DOHH2 (cell line): ENCODE measurements around the gene COL23A1.

ENCODE experiments used
- H3F3A ChIP-seq: fragments of 200-600 bp; sonication (generic), shearing (Covaris generic); 2 replicates; pipeline ENCODE4 v1.6.0; 2016; ENCODE audit warnings: antibody characterized with exemption, mild to moderate bottlenecking; ENCODE audit not compliant: control insufficient read depth, insufficient read depth
- H3K27ac ChIP-seq: fragments of 200-600 bp; sonication (generic); 2 replicates; pipeline ENCODE4 v1.5.1; 2014; ENCODE audit warnings: low read depth, mild to moderate bottlenecking, low read length, moderate library complexity
- H3K27me3 ChIP-seq: fragments of 200-600 bp; sonication (generic); 2 replicates; pipeline ENCODE4 v1.6.1; 2014; ENCODE audit warnings: mild to moderate bottlenecking, low read length, mixed read lengths; ENCODE audit not compliant: control insufficient read depth
- H3K36me3 ChIP-seq: fragments of 200-600 bp; sonication (generic); 2 replicates; pipeline ENCODE4 v1.6.1; 2014; ENCODE audit warnings: mild to moderate bottlenecking, low read length, moderate library complexity, mixed read lengths; ENCODE audit not compliant: control insufficient read depth
- H3K4me1 ChIP-seq: fragments of 200-600 bp; sonication (generic); 2 replicates; pipeline ENCODE4 v1.6.1; 2014; ENCODE audit warnings: mild to moderate bottlenecking, low read length, mixed read lengths; ENCODE audit not compliant: control insufficient read depth
- H3K4me2 ChIP-seq: fragments of 200-600 bp; sonication (generic); 2 replicates; pipeline ENCODE4 v1.6.0; 2014; ENCODE audit warnings: mild to moderate bottlenecking, low read length, moderate library complexity
- H3K4me3 ChIP-seq: fragments of 200-600 bp; sonication (generic); 2 replicates; pipeline ENCODE4 v1.5.1; 2014; ENCODE audit warnings: mild to moderate bottlenecking, low read length, mixed read lengths
- H3K79me2 ChIP-seq: fragments of 200-600 bp; sonication (generic); 2 replicates; pipeline ENCODE4 v1.6.1; 2014; ENCODE audit warnings: mild to moderate bottlenecking, low read length, mixed read lengths; ENCODE audit not compliant: control insufficient read depth
- H3K9me2 ChIP-seq: fragments of 200-600 bp; sonication (generic); replicated peaks from 2 replicates; pipeline ENCODE4 v1.6.1; 2014; ENCODE audit warnings: mild to moderate bottlenecking, low read length, mixed read lengths; ENCODE audit not compliant: control insufficient read depth
- H3K9me3 ChIP-seq: fragments of 200-600 bp; sonication (generic); 2 replicates; pipeline ENCODE4 v1.6.1; 2014; ENCODE audit warnings: antibody characterized with exemption, low read length, mixed read lengths; ENCODE audit not compliant: control insufficient read depth, insufficient read depth
- H4K20me1 ChIP-seq: fragments of 200-600 bp; sonication (generic); 2 replicates; pipeline ENCODE4 v1.6.0; 2014; ENCODE audit warnings: low read depth, mild to moderate bottlenecking, antibody characterized with exemption, low read length, moderate library complexity; ENCODE audit not compliant: control insufficient read depth, insufficient read depth
- CTCF ChIP-seq: fragments of 200-600 bp; sonication (generic); IDR thresholded peaks from one replicate; pipeline ENCODE4 v1.5.1; 2014; ENCODE audit warnings: antibody characterized with exemption, mild to moderate bottlenecking, low read depth, low read length; ENCODE audit not compliant: poor library complexity, severe bottlenecking
- EZH2phosphoT487 ChIP-seq: fragments of 200-600 bp; sonication (generic); IDR thresholded peaks from 2 replicates; pipeline ENCODE4 v1.6.1; 2017; ENCODE audit warnings: borderline replicate concordance, mild to moderate bottlenecking, antibody characterized with exemption, low read length, moderate library complexity, mixed read lengths

The COL23A1 gene

GRCh38 chr5:178249191-178249989 is 340.8 kb downstream of the COL23A1 start:
- Histone ChIP-seq H3K9me3 (no peaks in the 10 kb centered on the region), H3K36me3 (no peaks in the 10 kb centered on the region), H3K9me2 (no peaks in the 10 kb centered on the region), H3K4me2 (peak overlapping the region; percentile 83), H3F3A (peaks cover 21% of the 10 kb centered on the region), H3K27me3 (no peaks in the 10 kb centered on the region), H4K20me1 (no peaks in the 10 kb centered on the region), H3K79me2 (no peaks in the 10 kb centered on the region), H3K27ac (peak overlapping the region; percentile 96), H3K4me1 (peaks cover 90% of the 10 kb centered on the region), H3K4me3 (peak overlapping the region; percentile 62)
- TF ChIP-seq CTCF (no peak), EZH2phosphoT487 (no peak)

DNA sequence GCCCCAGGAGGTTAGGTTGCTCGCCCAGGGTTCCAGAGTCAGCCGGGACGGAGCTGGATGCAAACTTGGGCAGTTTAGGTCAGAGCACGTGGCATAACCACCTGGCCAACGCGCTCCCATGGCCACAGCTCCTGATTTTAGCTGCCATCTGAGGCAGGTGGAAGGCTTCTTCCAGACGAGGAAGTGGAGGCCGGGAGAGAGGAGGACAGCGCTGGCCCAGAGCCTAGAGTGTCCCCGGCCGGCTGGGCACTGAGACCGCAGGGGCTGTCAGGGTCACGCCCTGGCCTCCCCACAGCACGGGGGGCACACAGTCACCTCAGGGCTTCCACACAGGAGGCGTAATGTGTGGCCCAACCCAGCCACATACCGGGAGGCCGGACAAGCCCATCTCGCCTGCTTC is 341.4 kb downstream of the COL23A1 start:
- Histone ChIP-seq H3K4me1 (peaks cover 86% of the 10 kb centered on the region), H3K4me3 (peak overlapping the region; percentile 62), H3K79me2 (no peaks in the 10 kb centered on the region), H3K9me2 (no peaks in the 10 kb centered on the region), H4K20me1 (no peaks in the 10 kb centered on the region), H3K27ac (peak overlapping the region; percentile 96), H3K4me2 (peak overlapping the region; percentile 83), H3K27me3 (no peaks in the 10 kb centered on the region), H3K36me3 (no peaks in the 10 kb centered on the region), H3F3A (peaks cover 22% of the 10 kb centered on the region), H3K9me3 (no peaks in the 10 kb centered on the region)
- no peak for TF ChIP-seq CTCF
- TF ChIP-seq EZH2phosphoT487: no peak

DNA sequence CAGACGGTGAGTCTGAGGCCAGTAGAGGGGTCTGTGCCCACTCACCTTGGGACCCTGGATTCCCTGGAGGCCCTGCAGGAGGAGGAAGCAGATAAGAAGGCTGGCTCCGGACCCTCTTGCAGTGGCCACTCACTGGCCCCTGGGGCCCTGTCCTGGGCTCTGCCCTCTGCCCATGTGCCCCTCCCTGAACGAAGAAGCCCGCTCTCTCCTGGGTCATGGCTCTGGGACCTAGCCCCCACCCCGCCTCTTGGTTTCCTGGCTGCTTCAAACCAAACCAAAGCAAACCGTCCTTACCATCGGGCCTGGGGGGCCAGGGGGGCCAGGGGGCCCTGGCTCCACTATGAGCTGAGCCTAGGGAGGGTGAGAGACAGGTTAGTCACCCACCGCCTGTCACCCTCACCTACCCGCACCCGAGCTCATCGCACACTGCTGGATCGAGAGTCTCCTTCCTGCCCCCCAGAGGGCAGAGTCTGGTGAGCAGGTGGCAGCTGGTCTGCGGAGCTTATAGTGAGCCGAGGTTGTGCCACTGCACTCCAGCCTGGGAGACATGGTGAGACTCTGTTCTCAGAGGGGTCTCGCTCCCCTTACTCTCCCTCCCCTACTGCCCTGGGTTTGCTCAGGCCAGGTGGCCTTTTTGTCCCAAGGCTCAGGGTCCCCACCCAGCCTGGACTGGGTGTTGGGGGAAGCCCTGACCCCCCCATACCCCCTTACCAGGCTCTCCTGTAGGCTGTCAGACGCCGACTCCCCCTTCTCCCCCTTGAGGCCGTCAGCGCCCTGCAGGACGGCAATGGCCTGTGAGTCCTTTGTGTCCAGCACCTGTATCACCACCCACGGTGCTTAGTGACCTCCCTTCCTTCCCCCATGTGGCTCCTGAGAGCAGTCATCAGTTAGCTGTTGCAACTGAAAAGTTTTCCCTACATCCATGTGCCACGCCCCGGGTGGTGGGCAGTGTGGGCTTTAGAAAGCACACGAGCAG is 342.4 kb downstream of the COL23A1 start:
- peak overlapping the region; percentile 62 for H3K4me3 ChIP-seq
- TF ChIP-seq CTCF (peak; percentile 54), EZH2phosphoT487 (no peak)
- no peaks in the 10 kb centered on the region for H4K20me1 ChIP-seq
- H3K9me2 ChIP-seq: no peaks in the 10 kb centered on the region
- peaks cover 22% of the 10 kb centered on the region for H3F3A ChIP-seq
- peaks cover 76% of the 10 kb centered on the region for H3K4me1 ChIP-seq
- H3K27ac ChIP-seq: peak overlapping the region; percentile 96
- H3K4me2 ChIP-seq: peak overlapping the region; percentile 83
- no peaks in the 10 kb centered on the region for H3K27me3 ChIP-seq
- no peaks in the 10 kb centered on the region for H3K36me3 ChIP-seq
- H3K79me2 ChIP-seq: no peaks in the 10 kb centered on the region
- H3K9me3 ChIP-seq: no peaks in the 10 kb centered on the region
